Measurements from ENCODE around the gene HTR3E.
"Not testable (repeated sequence)": the region's sequence is repeated elsewhere in the genome, so short reads cannot be mapped to it uniquely, and the experiment has no call there.

HTR3E gene

GRCh38 chr3:184110316-184110725, 13.5 kb downstream of the HTR3E start:
- DNase-seq (ENCODE audit: low spot score) = no peak

- DNase-seq (ENCODE audit: low spot score) = no peak
These were observed 19.2 kb downstream of the HTR3E start for GRCh38 chr3:184116017-184116416.

DNA sequence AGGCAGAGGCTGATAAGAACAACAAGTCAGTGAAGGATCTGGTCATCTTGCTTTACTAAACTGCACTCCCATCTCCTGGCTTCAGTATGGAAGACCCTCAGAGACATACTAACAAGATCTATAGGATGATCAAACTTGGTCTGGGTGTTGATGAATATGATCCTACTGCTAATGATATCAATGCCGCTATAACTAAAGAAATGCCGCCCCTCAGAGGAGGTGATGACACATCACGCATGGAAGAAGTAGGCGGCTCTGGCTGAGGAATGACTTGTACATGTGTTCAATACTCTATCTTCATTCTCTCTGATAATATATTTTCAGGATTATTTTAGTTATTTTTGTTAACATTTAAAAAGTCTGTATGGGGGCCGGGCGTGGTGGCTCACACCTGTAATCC, 20.8 kb downstream of the HTR3E start:
- DNase-seq (ENCODE audit: low spot score) = no peak

DNA sequence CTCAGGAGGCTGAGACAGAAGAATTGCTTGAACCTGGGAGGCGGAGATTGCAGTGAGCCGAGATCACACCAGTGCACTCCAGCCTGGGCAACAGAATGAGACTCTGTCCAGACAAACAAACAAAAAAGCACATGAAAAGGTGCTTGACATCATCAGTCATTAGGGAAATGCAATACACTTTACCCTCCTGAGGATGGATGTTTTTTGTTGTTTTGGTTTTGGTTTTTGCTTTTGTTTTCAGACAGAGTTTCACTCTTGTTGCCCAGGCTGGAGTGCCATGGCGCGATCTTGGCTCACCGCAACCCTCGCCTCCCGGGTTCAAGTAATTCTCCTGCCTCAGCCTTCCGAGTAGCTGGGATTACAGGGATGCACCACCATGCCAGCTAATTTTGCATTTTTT, 24.2 kb downstream of the HTR3E start:
- DNase-seq (ENCODE audit: low spot score) = not testable (repeated sequence)

DNA sequence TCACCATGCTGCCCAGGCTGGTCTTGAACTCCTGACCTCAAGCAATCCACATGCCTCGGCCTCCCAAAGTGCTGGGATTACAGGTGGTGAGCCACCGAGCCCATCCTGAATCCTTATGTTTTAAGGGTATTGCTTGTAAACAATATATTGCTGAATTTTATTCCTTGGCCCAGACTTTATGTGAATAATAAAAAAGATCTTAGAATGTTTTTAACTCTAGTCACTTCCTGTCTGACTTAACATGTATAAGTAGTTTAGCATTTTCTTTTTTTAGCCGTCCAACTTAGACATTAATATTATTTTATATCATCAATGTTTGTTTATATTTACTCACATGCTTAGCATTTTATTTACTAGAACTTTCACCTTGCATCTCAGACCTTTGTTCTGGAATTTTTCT, 29.1 kb downstream of the HTR3E start:
- DNase-seq (ENCODE audit: low spot score) = no peak

DNA sequence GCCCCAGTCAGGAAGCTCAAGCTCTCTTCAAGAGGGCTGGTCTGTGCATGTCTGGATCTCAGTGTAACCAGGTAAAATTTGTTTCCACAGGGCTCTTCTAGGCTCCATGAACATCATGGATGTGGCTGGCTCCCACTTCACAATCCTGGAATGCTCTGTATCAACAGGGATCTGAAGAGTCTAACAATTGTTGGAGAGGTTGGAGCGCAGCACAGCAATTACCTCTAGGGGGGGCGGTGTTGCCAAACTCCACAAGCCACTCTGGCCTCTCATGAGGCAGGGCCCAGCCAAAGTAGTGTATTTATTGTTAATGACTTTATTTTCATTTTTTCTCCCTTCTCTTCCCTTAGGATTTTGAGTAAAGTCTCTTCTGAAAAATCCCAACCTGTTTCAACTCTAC, 32.1 kb downstream of the HTR3E start:
- peak; percentile 40 for DNase-seq (ENCODE audit: low spot score)

DNA sequence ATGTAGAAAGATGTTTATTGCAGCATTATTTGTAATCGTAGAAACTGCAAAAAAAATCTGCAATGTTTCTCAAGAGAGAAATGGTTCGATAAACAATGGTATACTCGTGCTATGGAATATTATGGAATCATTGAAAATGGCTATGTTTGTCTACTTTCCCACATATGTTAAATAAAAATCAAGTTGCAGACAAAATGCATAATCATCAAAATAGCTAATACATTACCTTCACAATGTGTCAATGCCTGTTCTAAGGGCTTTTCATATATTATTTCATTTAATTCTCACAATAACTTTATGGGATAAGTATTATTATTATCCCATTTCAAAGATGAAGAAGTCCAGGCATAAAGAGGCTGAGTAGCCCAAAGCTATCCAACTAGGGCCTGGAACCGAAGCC, 36.1 kb downstream of the HTR3E start:
- no peak for DNase-seq (ENCODE audit: low spot score)

DNA sequence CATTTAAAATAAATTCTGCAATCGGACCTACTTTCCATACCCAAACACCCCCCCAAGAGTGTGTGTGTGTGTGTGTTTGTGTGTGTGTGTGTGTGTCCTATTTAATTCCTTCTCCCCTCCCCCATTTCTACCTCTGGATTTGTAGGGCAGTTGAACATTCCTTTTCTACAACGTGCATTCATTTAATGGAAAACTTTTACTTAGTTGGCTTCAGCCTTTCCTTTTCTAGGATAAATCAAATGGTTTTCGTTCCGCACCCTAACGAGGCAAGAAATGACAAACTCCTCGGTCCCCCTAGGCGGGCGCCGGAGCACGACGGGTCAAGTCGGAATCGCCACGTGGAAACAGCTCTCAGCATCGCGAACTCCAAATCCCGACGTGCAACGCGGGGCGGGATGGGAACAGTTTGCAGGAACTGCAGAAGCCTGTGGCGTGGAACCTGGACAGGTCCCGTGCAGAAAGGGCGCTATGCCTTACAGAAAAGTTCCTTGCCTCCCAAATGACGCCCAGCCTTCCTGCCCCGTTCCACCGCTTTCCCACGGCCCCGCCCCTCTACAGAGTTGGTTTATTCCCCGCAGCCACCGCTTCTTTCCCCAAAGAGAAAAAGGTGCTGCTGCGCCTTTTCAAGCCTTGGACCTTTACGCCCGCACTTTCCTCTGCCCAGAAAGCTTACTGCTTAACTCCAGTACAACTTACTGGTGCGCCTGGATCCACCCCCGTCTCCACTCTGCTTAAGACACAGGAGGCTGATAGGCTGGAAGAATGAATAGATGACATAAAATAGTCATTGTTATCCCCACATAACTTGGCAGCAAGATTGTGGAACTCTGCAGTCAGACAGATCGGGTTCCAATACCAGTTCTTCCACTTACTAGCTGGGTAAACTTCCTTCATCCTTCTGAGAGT, 37.2 kb downstream of the HTR3E start:
- DNase-seq (ENCODE audit: low spot score) = peak; percentile 63

- no peak for DNase-seq (ENCODE audit: low spot score)
These were observed 37.9 kb downstream of the HTR3E start for GRCh38 chr3:184134746-184135148.

DNA sequence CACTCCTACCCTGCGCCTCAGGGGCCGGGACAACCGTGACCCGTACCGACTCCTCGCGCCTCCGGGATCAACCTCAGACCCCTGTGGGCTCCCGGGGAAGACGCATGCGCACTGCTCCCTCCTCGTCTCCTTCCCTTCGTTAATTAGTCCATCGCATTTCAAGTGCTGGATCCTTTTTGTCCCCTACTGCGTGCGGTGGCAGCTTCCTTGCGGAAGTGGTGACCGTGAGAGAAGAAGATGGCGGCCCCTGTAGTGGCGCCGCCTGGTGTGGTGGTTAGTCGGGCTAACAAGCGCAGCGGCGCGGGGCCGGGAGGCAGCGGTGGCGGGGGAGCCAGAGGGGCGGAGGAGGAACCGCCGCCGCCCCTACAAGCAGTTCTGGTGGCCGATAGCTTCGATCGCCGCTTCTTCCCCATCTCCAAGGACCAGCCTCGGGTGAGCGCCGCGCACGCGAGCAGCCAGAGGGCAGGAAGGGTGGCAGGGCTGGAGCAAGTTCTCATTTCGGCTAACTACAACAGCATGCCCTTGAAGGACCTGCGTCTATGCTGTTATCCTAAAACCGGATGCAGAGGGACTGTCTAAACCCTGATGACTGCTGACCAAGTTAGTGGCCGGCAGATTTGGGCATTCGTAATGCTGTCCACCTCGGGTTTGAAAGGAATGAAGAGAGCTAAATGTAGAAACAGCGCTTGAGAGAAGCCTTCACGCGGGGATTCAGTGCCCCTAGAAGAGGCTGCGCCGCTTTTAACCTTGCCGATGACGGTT, 38.5 kb downstream of the HTR3E start, which contains the start of gene EIF2B5:
Gene EIF2B5, plus strand, starts transcription at position 210 of the 762 bp plus-strand sequence. Its CDS starts 28 bp downstream, at position 238.
- peak; percentile 92 for DNase-seq (ENCODE audit: low spot score)

DNA sequence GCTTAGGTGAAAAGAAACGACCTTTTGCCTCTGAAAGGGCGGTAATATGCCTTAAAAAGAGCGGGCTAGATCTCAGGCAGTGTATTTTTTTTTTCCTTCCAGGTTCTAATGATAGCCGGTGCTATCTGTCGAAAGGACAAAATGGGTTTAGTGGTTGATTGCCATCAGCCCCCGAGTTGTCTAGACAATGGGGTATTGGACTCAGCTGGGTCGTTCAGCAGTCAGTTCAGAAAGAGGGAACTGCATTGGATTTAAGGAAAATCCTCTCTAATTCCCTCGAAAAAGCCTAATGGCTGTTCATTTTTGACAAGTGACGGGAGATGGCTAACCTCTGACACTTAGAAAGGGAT, 39.0 kb downstream of the HTR3E start:
- no peak for DNase-seq (ENCODE audit: low spot score)

GRCh38 chr3:184140436-184140835, 43.6 kb downstream of the HTR3E start:
- DNase-seq (ENCODE audit: low spot score) = no peak

- no peak for DNase-seq (ENCODE audit: low spot score)
These were observed 45.3 kb downstream of the HTR3E start for GRCh38 chr3:184142199-184142598.

DNA sequence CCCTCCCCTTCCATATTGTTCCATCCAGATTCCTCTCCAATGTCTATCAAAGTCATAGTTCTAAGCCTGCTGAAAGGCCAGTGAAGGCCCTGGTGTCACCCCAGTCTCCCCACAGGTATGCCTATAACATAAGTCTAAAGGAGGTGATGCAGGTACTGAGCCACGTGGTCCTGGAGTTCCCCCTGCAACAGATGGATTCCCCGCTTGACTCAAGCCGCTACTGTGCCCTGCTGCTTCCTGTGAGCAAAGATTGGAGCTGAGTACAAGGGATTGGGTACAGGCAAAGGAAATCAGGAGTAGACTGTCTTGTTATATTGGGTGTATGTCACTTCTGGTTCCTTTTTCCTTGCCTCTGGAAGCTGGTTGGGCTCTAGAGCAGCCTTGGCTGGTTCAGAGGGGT, 46.5 kb downstream of the HTR3E start:
- DNase-seq (ENCODE audit: low spot score) = no peak

DNA sequence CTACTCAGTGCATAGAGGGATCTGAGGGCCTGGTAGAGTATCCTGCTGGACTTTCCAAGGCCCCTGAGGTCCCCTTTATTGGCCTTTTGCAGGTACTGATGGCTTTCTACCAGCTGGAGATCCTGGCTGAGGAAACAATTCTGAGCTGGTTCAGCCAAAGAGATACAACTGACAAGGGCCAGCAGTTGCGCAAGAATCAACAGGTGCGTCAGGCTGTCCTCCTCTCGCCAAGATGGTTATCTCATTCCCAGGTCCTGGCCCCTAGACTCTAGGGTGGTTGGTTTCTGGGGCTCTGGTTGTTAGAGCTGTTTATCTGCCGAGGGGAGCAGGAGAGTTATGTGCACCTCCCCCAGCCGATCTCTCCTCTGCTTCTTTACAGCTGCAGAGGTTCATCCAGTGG, 47.6 kb downstream of the HTR3E start:
- no peak for DNase-seq (ENCODE audit: low spot score)

GRCh38 chr3:184145111-184145524, 48.3 kb downstream of the HTR3E start:
- no peak for DNase-seq (ENCODE audit: low spot score)

DNA sequence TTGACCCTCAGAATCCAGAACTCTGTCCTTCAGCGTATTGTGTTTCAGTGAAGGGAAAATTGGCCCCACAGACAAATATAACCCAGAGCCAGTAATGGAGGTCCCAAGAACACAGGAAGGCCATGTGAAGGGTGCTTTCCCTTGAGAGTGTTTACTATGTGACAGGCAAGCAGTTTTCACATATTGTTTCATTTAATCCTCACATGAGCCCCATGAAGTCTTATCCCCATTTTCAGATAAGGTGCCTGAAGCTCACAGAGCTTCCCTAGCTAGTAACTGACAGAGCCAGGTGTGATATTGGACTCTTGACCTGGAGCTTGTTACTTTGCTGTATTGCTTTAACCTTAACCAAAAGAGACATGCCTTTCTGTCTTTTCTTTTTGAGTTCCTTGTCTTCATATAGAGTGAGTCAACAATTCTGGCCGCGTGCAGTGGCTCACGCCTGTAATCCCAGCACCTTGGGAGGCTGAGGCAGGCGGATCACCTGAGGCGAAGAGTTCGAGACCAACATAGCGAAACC, 48.9 kb downstream of the HTR3E start:
- no peak for DNase-seq (ENCODE audit: low spot score)

DNA sequence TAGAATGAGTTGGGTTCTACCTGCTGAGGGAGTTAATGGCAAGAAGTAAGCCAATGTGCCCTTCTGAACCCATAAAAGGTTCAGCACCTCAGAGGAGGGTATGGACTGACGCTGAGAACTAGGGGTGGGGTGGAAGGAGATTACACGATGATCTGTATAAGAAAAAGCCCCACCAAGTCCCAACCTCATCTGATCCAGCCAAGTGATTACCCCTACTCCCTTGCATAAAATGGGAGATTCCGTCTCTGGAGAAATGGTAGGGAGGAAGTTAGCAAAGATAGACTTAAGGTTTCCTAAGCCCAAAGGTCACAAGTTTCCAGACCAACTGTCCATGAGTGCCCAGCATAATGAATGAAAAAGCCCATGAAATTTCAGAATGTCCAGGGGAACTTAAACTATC, 51.2 kb downstream of the HTR3E start:
- DNase-seq (ENCODE audit: low spot score) = no peak

GRCh38 chr3:184149123-184149522, 52.3 kb downstream of the HTR3E start:
- no peak for DNase-seq (ENCODE audit: low spot score)

DNA sequence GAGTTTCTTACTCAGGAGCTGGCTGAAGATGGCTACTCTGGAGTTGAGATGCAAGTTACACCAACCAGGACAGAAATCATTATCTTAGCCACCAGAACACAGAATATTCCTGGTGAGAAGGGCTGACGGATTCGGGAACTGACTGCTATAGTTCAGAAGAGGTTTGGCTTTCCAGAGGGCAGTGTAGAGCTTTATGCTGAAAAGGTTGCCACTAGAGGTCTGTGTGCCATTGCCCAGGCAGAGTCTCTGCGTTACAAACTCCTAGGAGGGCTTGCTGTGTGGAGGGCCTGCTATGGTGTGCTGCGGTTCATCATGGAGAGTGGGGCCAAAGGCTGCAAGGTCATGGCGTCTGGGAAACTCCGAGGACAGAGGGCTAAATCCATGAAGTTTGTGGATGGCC, 52.9 kb downstream of the HTR3E start:
- not testable (repeated sequence) for DNase-seq (ENCODE audit: low spot score)

GRCh38 chr3:184154885-184155643, 58.2 kb downstream of the HTR3E start, which contains the start of gene DVL3:
Gene DVL3, plus strand, starts transcription at chr3:184155377. Its CDS starts 259 bp downstream, at chr3:184155636.
- DNase-seq (ENCODE audit: low spot score) = peak; percentile 73

Measured in hepatic stellate cell (primary cell).